Omental fat pad (tissue), 4 donors: ENCODE measurements around the gene GLIS2. TPM values are rescaled to one million over a fixed set of nuclear protein-coding genes. Genes with fewer than 3 reads are reported as not detected.

Experiments
- ATAC-seq: fragments of 150-250 bp; one replicate; pipeline ENCODE4 v1.9.1; 2016; ENCODE audit warnings: mild to moderate bottlenecking, moderate library complexity; ENCODE audit not compliant: low FRiP score
- DNase-seq: peaks from one replicate; pipeline ENCODE4 v3.0.0-alpha.2; 2019; ENCODE audit warnings: low spot score
- CTCF ChIP-seq, 3 donors: fragments of 450-650 bp; IDR thresholded peaks; one replicate each; pipeline ENCODE4 v1.5.1; 2016 to 2017; ENCODE audit warnings: antibody characterized with exemption in 3 of 3, mild to moderate bottlenecking in 3 of 3, moderate library complexity in 2 of 3
- total RNA-seq, 4 donors: library from RNA; depleted of rRNA; stranded (reverse); fragments of >200 nt; gene quantifications; one replicate each; pipeline ENCODE4 v1.1.0, GENCODE V29; 2016

GLIS2 gene
- total RNA-seq, 4 donors from 2014 or later, result 1.9 to 4.9 (median 3.0) TPM

- ATAC-seq, result no peak
- no peak for TF ChIP-seq CTCF (IDR thresholded peaks at IDR 0.05)
- no peak for DNase-seq
Measured at GRCh38 chr16:4295581-4295980, 20.3 kb upstream of the GLIS2 start.

- DNase-seq (no peak), ATAC-seq (no peak)
- no peak for TF ChIP-seq CTCF (IDR thresholded peaks at IDR 0.05)
Measured at GRCh38 chr16:4297480-4297879, 18.4 kb upstream of the GLIS2 start.

GRCh38 chr16:4298761-4299522 lies 16.9 kb upstream of the GLIS2 start:
- ATAC-seq, result peak; percentile 95
- DNase-seq, result peak; percentile 32
- no peak for TF ChIP-seq CTCF (IDR thresholded peaks at IDR 0.05)

- no peak for TF ChIP-seq CTCF (IDR thresholded peaks at IDR 0.05)
- no peak for DNase-seq
- no peak for ATAC-seq
Measured at GRCh38 chr16:4301177-4301576, 14.7 kb upstream of the GLIS2 start.

- ATAC-seq (no peak), DNase-seq (no peak)
- TF ChIP-seq CTCF (IDR thresholded peaks at IDR 0.05), result no peak
Measured at GRCh38 chr16:4301968-4302367, 13.9 kb upstream of the GLIS2 start.

- DNase-seq (no peak), ATAC-seq (no peak)
- TF ChIP-seq CTCF (IDR thresholded peaks at IDR 0.05), result no peak
Measured at GRCh38 chr16:4303973-4304372, 11.9 kb upstream of the GLIS2 start.
